ENCODE results near the gene DOCK7. TPM values are rescaled to one million over a fixed set of nuclear protein-coding genes. Genes with fewer than 3 reads are reported as not detected.

The DOCK7 gene
- total RNA-seq, 1 donor from 2014 or later = 28.0 TPM

- H3K27ac Mint-ChIP-seq (ENCODE audit: unreplicated experiment) = no peak overlapping the region
- H3K27me3 Mint-ChIP-seq (ENCODE audit: unreplicated experiment) = peaks cover 2% of the 10 kb centered on the region
- H3K36me3 Mint-ChIP-seq (ENCODE audit: low read depth, unreplicated experiment) = no peaks in the 10 kb centered on the region
- H3K9me3 Mint-ChIP-seq (ENCODE audit: unreplicated experiment) = no peaks in the 10 kb centered on the region
- no peak for TF ChIP-seq CTCF (IDR thresholded peaks at IDR 0.05; ENCODE audit: unreplicated experiment)
- H3K4me1 Mint-ChIP-seq (ENCODE audit: unreplicated experiment) = no peaks in the 10 kb centered on the region
- no peak overlapping the region for H3K4me3 Mint-ChIP-seq (ENCODE audit: unreplicated experiment)
- no peak for DNase-seq (ENCODE audit: low spot score)
Observed at GRCh38 chr1:62406576-62406975, 281.6 kb downstream of the DOCK7 start.

- Mint-ChIP-seq H3K4me3 (ENCODE audit: unreplicated experiment) (no peak overlapping the region), H3K36me3 (ENCODE audit: low read depth, unreplicated experiment) (no peaks in the 10 kb centered on the region), H3K27me3 (ENCODE audit: unreplicated experiment) (peaks cover 2% of the 10 kb centered on the region), H3K9me3 (ENCODE audit: unreplicated experiment) (no peaks in the 10 kb centered on the region), H3K4me1 (ENCODE audit: unreplicated experiment) (no peaks in the 10 kb centered on the region), H3K27ac (ENCODE audit: unreplicated experiment) (no peak overlapping the region)
- no peak for DNase-seq (ENCODE audit: low spot score)
- no peak for TF ChIP-seq CTCF (IDR thresholded peaks at IDR 0.05; ENCODE audit: unreplicated experiment)
Observed at GRCh38 chr1:62405247-62405646, 282.9 kb downstream of the DOCK7 start.

Other genes starting within 250 kb of the DOCK7 start
- gene ANGPTL3, start 90.9 kb downstream of the DOCK7 start, total RNA-seq (ENCODE audit: unreplicated experiment) = not detected
- gene ATG4C, start 95.7 kb upstream of the DOCK7 start, total RNA-seq (ENCODE audit: unreplicated experiment) = 7.3 TPM

Measured in endothelial cell (in vitro differentiated cells).